Activated naive CD4-positive, alpha-beta T cell treated with Interleukin-2 at 50 U/mL for 16 hours (primary cell): ENCODE measurements around the gene DCXR.
"Not testable (repeated sequence)": the region's sequence is repeated elsewhere in the genome, so short reads cannot be mapped to it uniquely, and the experiment has no call there.

Experiments used
- DNase-seq: peaks from one replicate; pipeline ENCODE4 v3.0.0-alpha.2; 2020

The DCXR gene

GRCh38 chr17:82054351-82055022 lies 17.0 kb upstream of the DCXR start:
- DNase-seq: no peak

GRCh38 chr17:82053556-82054263 lies 16.2 kb upstream of the DCXR start:
- DNase-seq: no peak

- DNase-seq: no peak
Measured at GRCh38 chr17:82053130-82053529, 15.6 kb upstream of the DCXR start.

- no peak for DNase-seq
Measured at GRCh38 chr17:82052638-82053059, 15.2 kb upstream of the DCXR start.

GRCh38 chr17:82051776-82052637 lies 14.5 kb upstream of the DCXR start, which contains the start of the genes GPS1 and RFNG:
GPS1 (plus strand) TSS chr17:82051898; CDS start chr17:82051932, 34 bp downstream.
RFNG (minus strand) TSS chr17:82051811; CDS start chr17:82051766, 45 bp downstream.
- DNase-seq: peak; percentile 87

GRCh38 chr17:82050761-82051641 lies 13.5 kb upstream of the DCXR start:
- DNase-seq: no peak

- no peak for DNase-seq
Measured at GRCh38 chr17:82050152-82050760, 12.8 kb upstream of the DCXR start.

GRCh38 chr17:82049521-82049971 lies 12.0 kb upstream of the DCXR start:
- no peak for DNase-seq

GRCh38 chr17:82049106-82049505 lies 11.6 kb upstream of the DCXR start:
- no peak for DNase-seq

- DNase-seq: no peak
Measured at GRCh38 chr17:82048571-82048971, 11.1 kb upstream of the DCXR start.

- DNase-seq: no peak
Measured at GRCh38 chr17:82047914-82048570, 10.5 kb upstream of the DCXR start.

- no peak for DNase-seq
Measured at GRCh38 chr17:82047379-82047778, 9.9 kb upstream of the DCXR start.

- no peak for DNase-seq
Measured at GRCh38 chr17:82046903-82047302, 9.4 kb upstream of the DCXR start.

- no peak for DNase-seq
Measured at GRCh38 chr17:82045936-82046484, 8.5 kb upstream of the DCXR start.

GRCh38 chr17:82043507-82043906 lies 6.0 kb upstream of the DCXR start:
- DNase-seq: no peak

GRCh38 chr17:82042649-82043048 lies 5.2 kb upstream of the DCXR start:
- no peak for DNase-seq

GRCh38 chr17:82041144-82041814 lies 3.8 kb upstream of the DCXR start:
- DNase-seq: no peak

GRCh38 chr17:82039695-82040299 lies 2.3 kb upstream of the DCXR start:
- DNase-seq: no peak

- DNase-seq: not testable (repeated sequence)
Measured at GRCh38 chr17:82038796-82039409, 1.4 kb upstream of the DCXR start.

- DNase-seq: no peak
Measured at GRCh38 chr17:82037889-82038195, 345 bp upstream of the DCXR start.
